GM18867 (cell line): Measurements from ENCODE around the gene SMARCA1.
A peak's percentile ranks its signal among the peaks of the same experiment; 100 is the strongest.
"Not testable (repeated sequence)": the region's sequence is repeated elsewhere in the genome, so short reads cannot be mapped to it uniquely, and the experiment has no call there.

Experiments used
- ATAC-seq: cut with Tn5 transposase; IDR thresholded peaks from one replicate; pipeline ENCODE4 v1.9.1; 2021; ENCODE audit warnings: mild to moderate bottlenecking, moderate library complexity; ENCODE audit not compliant: unreplicated experiment

The SMARCA1 gene

GRCh38 chrX:129523079-129523911, at the start of gene SMARCA1:
Gene SMARCA1, minus strand, starts transcription at chrX:129523490. Its CDS starts 120 bp downstream, at chrX:129523370.
- no peak for ATAC-seq

GRCh38 chrX:129572422-129572821, 49.1 kb upstream of the SMARCA1 start:
- no peak for ATAC-seq

GRCh38 chrX:129568349-129568748, 45.1 kb upstream of the SMARCA1 start:
- ATAC-seq: no peak

GRCh38 chrX:129566073-129566472, 42.8 kb upstream of the SMARCA1 start:
- no peak for ATAC-seq

- ATAC-seq: no peak
Measured at GRCh38 chrX:129565046-129565650, 41.9 kb upstream of the SMARCA1 start.

GRCh38 chrX:129564345-129564744, 41.1 kb upstream of the SMARCA1 start:
- not testable (repeated sequence) for ATAC-seq

GRCh38 chrX:129561453-129561852, 38.2 kb upstream of the SMARCA1 start:
- no peak for ATAC-seq

GRCh38 chrX:129559783-129560182, 36.5 kb upstream of the SMARCA1 start:
- ATAC-seq: no peak

- ATAC-seq: no peak
Measured at GRCh38 chrX:129557844-129558480, 34.7 kb upstream of the SMARCA1 start.

- ATAC-seq: no peak
Measured at GRCh38 chrX:129556806-129557315, 33.6 kb upstream of the SMARCA1 start.

- not testable (repeated sequence) for ATAC-seq
Measured at GRCh38 chrX:129554816-129555215, 31.5 kb upstream of the SMARCA1 start.

- ATAC-seq: peak; percentile 96
Measured at GRCh38 chrX:129553619-129554288, 30.5 kb upstream of the SMARCA1 start.

- no peak for ATAC-seq
Measured at GRCh38 chrX:129549124-129549523, 25.8 kb upstream of the SMARCA1 start.

GRCh38 chrX:129545408-129545807, 22.1 kb upstream of the SMARCA1 start:
- ATAC-seq: no peak

GRCh38 chrX:129544780-129545179, 21.5 kb upstream of the SMARCA1 start:
- ATAC-seq: no peak

- ATAC-seq: no peak
Measured at GRCh38 chrX:129540722-129541184, 17.5 kb upstream of the SMARCA1 start.

GRCh38 chrX:129540068-129540653, 16.9 kb upstream of the SMARCA1 start, which contains the start of gene OCRL:
Gene OCRL, plus strand, starts transcription at chrX:129540259. Its CDS starts 181 bp downstream, at chrX:129540440.
- peak; percentile 98 for ATAC-seq

GRCh38 chrX:129534816-129535578, 11.7 kb upstream of the SMARCA1 start:
- no peak for ATAC-seq

- ATAC-seq: no peak
Measured at GRCh38 chrX:129531132-129531531, 7.8 kb upstream of the SMARCA1 start.

- no peak for ATAC-seq
Measured at GRCh38 chrX:129530410-129530809, 7.1 kb upstream of the SMARCA1 start.
